ENCODE results near the gene FAM111A.

GRCh38 chr11:59200423-59200746, 57.7 kb downstream of the FAM111A start:
- TF ChIP-seq CTCF (IDR thresholded peaks at IDR 0.05; ENCODE audit: extremely low read depth in 1 of 2, insufficient read depth in 1 of 2, low read depth in 1 of 2, low read length in 2 of 2) (no peak), POLR2AphosphoS5 (IDR thresholded peaks at IDR 0.05; ENCODE audit: insufficient read depth, low read depth, low read length) (no peak), POLR2A (IDR thresholded peaks at IDR 0.05; ENCODE audit: low read depth, low read length) (no peak), EZH2 (IDR thresholded peaks at IDR 0.05; ENCODE audit: borderline replicate concordance, low read depth, low read length, severe bottlenecking) (no peak)

Measured in endothelial cell of umbilical vein (primary cell).